GM10248 (cell line): ENCODE results near the gene FASTKD3.

ENCODE experiments used
- CTCF ChIA-PET: fragments of 300-600 bp; sonication (Branson Sonifier 250); formaldehyde crosslinking; extraction: SDS; loops from one replicate; lab custom pipeline; 2021; ENCODE audit warnings: antibody characterized with exemption; lab: Yijun Ruan, JAX
- POLR2A ChIA-PET: fragments of 350-650 bp; sonication (Branson Sonifier 250); formaldehyde crosslinking; extraction: SDS; loops from one replicate; lab custom pipeline; 2020; ENCODE audit warnings: antibody characterized with exemption; lab: Yijun Ruan, JAX
- DNase-seq: peaks from one replicate; pipeline ENCODE4 v3.0.0; 2012; ENCODE audit errors: extremely low spot score
- TF ChIP-seq, protein P1 (sequence below): IDR thresholded peaks from 2 replicates; pipeline ENCODE4 v1.5.1; 2012; ENCODE audit warnings: mild to moderate bottlenecking, low read depth; ENCODE audit errors: extremely low read depth, missing control alignments, control extremely low read depth

FASTKD3 gene

DNA sequence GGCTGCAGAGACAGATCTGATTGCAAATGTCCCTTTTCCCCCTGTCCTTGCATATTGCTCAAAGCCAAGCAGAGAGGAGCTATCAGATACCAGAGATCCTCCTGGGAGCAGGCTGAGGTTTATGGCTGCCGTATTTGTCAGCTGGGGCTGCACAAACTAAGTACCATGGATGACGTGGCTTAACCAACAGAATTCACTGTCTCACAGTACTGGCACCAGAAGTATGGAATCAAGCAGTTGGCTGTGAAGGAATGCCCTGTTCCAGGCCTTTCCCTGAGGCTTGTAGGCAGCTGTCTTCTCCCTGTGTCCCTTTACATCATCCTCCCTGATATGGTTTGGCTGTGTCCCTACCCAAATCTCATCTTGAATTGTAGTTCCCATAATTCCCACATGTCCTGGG, 20.5 kb downstream of the FASTKD3 start:
- TF ChIP-seq, protein P1, sequence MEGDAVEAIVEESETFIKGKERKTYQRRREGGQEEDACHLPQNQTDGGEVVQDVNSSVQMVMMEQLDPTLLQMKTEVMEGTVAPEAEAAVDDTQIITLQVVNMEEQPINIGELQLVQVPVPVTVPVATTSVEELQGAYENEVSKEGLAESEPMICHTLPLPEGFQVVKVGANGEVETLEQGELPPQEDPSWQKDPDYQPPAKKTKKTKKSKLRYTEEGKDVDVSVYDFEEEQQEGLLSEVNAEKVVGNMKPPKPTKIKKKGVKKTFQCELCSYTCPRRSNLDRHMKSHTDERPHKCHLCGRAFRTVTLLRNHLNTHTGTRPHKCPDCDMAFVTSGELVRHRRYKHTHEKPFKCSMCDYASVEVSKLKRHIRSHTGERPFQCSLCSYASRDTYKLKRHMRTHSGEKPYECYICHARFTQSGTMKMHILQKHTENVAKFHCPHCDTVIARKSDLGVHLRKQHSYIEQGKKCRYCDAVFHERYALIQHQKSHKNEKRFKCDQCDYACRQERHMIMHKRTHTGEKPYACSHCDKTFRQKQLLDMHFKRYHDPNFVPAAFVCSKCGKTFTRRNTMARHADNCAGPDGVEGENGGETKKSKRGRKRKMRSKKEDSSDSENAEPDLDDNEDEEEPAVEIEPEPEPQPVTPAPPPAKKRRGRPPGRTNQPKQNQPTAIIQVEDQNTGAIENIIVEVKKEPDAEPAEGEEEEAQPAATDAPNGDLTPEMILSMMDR, result no peak
- ChIA-PET POLR2A (no interaction called here), CTCF (interaction anchor here (1.0 kb wide), 1 partner anchor 10 kb away, joined by 3 read pairs; no protein-coding TSS in a partner anchor)
- no peak for DNase-seq

DNA sequence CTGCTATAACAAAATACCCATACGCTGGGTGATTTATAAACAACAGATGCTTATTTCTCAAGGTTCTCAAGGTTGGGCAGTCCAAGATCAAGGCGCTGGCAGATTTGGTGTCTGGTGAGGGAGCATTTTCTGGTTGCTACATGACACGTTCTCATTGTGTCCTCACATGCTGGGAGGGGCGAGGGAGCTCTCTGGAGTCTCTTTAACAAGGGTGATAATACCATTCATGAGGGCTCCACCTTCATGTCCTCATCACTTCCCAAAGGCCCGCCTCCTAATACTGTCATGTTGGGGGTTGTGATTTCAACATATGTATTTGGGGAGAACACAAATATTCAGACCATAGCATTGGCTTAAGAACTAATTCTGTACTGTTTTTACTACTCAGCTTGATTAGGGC, 22.5 kb downstream of the FASTKD3 start:
- DNase-seq, result no peak
- TF ChIP-seq, protein P1, result no peak
- ChIA-PET POLR2A (no interaction called here), CTCF (interaction anchor here (1.0 to 3.3 kb wide), 2 partner anchors 10 to 12 kb away, joined by 4 to 12 read pairs; no protein-coding TSS in a partner anchor)

DNA sequence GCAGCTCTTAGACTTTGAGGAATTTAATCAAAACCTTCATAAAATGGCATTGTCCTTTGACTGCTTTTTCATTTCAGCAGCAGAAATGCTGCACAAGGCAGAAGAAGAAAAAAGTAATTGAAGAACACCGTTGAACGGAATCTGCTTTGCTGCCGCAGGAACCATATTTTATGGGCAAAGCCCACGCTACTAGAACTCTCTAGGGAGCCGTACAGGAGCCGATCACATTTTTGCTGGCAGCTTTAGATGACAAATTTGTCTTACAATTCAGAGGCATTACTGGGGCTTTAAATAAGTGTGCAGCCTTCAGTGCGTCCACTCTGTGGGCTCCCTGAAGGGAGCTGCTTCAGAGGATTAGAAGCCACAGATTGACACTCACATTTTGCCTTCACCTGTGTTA, 23.3 kb downstream of the FASTKD3 start:
- POLR2A ChIA-PET, result no interaction called here
- CTCF ChIA-PET, result interaction anchor here (1.0 to 3.3 kb wide), 3 partner anchors 11 to 90 kb away, joined by 4 to 12 read pairs (median 4); no protein-coding TSS in a partner anchor
- no peak for DNase-seq
- TF ChIP-seq, protein P1, result no peak

DNA sequence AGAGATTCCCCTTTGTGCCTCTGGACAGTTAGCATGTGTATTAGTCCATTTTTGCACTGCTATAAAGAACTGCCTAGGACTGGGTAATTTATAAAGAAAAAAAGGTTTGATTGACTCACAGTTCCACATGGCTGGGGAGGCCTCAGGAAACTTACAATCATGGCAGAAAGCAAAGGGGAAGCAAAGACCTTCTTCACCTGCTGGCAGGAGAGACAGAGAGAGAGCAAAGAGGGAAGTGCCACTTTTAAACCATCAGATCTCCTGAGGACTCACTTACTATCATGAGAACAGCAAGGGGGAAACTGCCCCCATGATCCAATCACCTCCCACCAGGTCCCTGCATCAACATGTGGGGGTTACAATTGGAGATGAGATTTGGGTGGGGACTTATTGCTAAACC, 23.9 kb downstream of the FASTKD3 start:
- TF ChIP-seq, protein P1, result no peak
- DNase-seq, result no peak
- CTCF ChIA-PET, result interaction anchor here (1.1 to 3.3 kb wide), 2 partner anchors 12 to 90 kb away, joined by 4 to 12 read pairs; no protein-coding TSS in a partner anchor
- POLR2A ChIA-PET, result no interaction called here

DNA sequence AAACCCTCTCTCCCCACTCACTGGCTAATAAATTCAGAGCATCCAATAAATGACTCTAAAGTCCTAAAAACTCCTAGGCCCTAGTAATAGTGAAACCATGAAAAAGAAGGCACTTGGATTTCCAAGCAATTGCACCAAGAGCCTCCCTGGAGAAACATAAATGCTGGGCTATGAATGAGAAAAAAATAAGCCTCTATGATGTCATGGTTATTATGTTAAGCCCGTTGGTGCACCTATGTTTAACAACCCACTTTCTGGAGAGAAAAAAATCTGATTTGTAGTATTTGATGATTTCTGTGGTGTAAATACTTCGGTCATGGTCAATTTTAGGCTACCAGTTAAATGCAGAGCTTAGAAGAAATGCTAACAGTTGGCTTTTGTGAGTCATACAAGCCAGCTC, 26.3 kb downstream of the FASTKD3 start:
- ChIA-PET CTCF (interaction anchor here (1.0 kb wide), 1 partner anchor 8 kb away, joined by 3 read pairs; no protein-coding TSS in a partner anchor), POLR2A (no interaction called here)
- TF ChIP-seq, protein P1, result no peak
- DNase-seq, result no peak

DNA sequence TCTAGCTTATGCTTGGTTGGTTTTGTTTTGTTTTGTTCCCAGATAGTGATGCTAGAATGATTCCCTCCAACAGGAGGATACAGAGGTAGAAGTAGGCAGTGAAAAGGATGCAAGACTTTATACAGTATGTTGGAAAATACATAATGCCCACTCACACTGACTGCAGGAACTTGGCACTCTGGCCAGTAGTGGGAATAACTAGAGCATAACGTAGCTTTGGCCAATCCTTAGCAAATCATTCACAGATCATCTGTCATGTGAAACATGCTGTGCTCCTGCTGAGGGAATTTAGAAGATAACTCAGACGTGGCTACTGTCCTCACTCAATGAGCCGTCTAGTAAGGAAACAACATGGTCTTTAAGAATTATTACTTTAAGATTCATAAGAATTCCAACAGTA, 31.4 kb downstream of the FASTKD3 start:
- no peak for DNase-seq
- TF ChIP-seq, protein P1, result no peak
- ChIA-PET POLR2A (no interaction called here), CTCF (interaction anchor here (1.7 kb wide), 1 partner anchor 20 kb away, joined by 5 read pairs; no protein-coding TSS in a partner anchor)

DNA sequence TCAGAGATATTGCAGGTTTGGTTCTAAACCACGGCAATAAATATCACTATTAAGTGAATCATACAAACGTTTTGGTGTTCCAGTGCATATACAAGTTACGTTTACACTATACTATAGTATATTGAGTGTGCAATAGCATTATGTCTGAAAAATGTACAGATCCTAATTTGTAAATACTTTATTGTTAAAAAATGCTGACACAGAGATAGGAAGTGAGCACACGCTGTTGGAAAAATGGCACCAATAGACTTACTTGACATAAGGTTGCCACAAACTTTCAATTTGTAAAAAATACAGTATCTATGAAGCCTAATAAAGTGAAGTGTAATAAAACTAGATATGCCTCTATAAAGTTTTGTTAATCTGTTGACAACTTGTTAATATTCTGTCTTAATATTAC, 33.8 kb downstream of the FASTKD3 start:
- DNase-seq, result no peak
- ChIA-PET POLR2A (no interaction called here), CTCF (interaction anchor here (1.5 to 2.6 kb wide), 2 partner anchors 18 to 21 kb away, joined by 3 to 10 read pairs; no protein-coding TSS in a partner anchor)
- TF ChIP-seq, protein P1, result no peak
